DMS53 treated with DMSO at 0.1 percent for 48 hours (cell line): ENCODE data around the gene CHI3L1.

Source experiments
- DNase-seq: peaks from one replicate; lab custom pipeline; 2025; ENCODE audit not compliant: unreplicated experiment; lab: John Stamatoyannopoulos, UW

CHI3L1 gene

GRCh38 chr1:203206129-203206687 is 19.7 kb upstream of the CHI3L1 start:
- no peak for DNase-seq

GRCh38 chr1:203204756-203205155 is 18.3 kb upstream of the CHI3L1 start:
- DNase-seq = no peak

DNA sequence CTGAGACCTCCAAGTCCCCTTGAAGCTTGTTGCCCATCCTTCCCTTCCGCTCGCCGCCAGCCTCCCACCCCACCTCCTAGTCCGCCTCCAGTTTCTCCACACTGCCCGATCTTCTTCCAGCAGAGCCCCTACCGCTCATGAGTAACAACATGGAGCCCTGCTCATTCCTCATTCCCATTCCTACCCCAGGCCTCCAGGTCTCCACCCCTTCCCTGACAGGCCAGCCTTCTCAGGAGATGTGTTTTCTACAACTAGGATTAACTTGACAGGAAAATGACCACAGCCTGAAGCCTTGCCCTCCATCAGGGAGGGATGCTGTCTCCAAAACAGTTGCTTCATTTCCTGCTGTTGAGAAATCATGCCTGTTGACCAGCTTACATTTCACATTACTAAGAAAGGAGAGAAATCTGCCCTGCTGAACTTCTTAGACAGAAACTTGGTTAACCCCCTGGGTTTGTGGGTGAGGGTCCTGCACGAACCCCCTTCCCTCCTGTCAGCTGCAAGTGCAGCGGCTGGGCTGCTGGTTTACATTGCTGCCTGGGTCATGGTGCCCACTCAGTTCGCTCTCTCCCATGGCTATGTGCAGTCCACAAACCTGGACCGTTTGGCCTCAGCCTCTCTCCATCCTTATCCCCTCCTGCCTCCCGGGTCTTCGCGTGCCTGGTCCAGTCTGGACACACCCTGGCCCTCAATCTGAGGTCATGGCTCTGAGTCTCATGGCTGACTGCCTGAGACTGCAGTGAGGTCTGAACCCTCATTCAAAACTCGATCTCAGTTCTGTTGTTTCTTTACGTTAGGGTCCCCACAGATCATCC is 16.1 kb upstream of the CHI3L1 start:
- DNase-seq = no peak

GRCh38 chr1:203201516-203202205 is 15.2 kb upstream of the CHI3L1 start:
- DNase-seq = no peak

- DNase-seq = no peak
Measured at GRCh38 chr1:203200916-203201315, 14.4 kb upstream of the CHI3L1 start.

DNA sequence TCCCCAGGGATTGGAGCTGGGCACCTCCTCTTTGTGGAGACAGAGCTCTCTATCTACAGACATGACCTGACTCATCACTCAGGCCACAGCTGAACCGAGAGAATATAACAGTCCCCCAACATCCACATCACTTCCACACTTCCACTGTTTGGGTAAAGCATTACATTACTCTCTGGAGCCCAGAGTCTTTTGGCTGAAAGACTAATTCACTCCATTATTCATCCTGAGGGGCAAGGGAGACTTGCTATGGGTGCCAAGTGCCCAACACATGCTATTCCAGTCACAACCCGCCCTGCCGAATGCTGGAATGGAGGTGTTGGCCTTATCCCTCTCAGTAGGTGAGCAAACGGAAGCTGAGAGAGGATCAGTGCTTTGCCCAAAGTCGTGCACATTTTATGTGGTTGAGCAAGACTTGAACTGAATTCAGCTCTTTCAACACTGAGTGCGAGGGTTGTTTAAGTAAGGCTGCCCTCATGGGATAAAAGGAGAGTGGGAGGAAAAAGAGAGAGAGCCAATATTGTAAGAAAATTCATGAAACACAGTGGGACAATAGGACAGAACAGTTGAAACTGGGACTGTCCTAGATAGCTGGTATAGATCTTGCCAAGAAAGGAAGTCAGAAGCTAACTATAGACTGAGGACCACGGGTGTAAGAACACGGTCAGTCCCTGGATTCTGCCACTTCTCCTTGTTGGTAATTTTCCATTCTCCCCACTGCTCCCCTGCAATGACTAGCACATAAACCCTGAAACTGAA is 13.5 kb upstream of the CHI3L1 start:
- no peak for DNase-seq

GRCh38 chr1:203199481-203199815 is 12.9 kb upstream of the CHI3L1 start:
- no peak for DNase-seq

- DNase-seq = no peak
Measured at GRCh38 chr1:203199002-203199401, 12.5 kb upstream of the CHI3L1 start.

GRCh38 chr1:203197625-203198024 is 11.1 kb upstream of the CHI3L1 start:
- no peak for DNase-seq

DNA sequence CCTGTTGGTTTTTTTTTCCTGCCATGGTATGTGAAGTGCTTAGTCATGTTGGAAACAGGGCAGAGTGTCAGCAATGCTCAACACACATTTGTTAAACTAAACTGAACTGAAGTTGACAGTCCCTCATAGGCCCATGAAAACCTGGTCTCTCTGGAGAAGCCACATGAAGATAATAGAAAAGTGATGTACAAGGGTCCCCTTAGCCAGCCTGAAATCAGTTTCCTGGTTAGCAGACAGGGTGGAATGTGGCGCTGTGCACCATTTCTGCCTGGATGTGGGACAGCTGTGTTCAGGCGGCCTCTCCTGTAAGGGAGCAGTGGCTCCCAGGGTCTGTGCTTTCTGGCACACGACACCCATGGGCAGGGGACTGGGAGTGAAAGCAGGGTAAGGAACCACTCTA is 9.9 kb upstream of the CHI3L1 start:
- no peak for DNase-seq

GRCh38 chr1:203190949-203191348 is 4.4 kb upstream of the CHI3L1 start:
- no peak for DNase-seq

DNA sequence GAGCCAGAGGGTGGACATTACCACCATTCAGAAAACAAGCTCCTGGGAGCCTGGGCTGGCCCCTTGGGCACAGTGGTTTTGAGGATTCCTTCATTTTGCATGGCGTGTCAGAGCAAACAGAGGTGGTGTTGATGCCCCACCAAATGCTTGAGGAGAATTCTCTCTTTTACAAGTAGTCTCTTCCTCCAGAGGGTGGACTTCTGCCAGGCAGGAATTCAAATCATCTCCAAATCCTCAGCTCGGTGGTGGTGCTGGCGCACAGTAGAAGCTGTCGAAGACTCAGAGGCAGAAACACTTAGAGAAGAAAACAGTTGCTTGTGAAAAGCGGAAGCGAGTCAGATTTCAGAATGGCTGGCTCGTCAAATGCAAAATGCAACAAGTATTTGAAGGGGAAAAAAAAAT is 3.4 kb upstream of the CHI3L1 start:
- DNase-seq = no peak

DNA sequence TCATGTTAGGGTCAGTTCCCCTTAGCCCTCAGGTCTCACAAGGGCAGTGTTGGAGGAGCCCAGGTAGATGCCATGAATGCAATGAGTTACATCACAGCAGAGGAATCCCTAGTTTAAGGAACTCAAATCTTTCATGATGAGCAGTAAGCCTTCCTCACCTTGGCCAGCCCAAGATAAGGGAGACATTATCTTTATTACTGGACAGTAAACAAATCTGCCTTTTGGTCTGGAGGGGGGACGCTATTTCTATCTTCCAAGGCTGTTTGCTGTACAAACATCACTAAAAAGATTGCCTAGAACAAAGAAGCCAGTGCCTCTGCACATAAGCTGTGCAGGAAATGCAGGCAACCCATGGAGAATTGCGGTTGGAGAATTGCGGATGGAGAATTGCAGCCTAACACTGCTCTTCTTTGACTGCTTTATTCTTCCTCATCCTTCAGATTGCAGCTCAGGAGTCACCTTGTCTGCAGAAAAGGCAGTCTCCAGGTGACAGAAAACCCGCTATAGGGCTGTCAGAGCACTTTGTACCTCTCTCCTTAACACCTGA is 2.3 kb upstream of the CHI3L1 start:
- no peak for DNase-seq

DNA sequence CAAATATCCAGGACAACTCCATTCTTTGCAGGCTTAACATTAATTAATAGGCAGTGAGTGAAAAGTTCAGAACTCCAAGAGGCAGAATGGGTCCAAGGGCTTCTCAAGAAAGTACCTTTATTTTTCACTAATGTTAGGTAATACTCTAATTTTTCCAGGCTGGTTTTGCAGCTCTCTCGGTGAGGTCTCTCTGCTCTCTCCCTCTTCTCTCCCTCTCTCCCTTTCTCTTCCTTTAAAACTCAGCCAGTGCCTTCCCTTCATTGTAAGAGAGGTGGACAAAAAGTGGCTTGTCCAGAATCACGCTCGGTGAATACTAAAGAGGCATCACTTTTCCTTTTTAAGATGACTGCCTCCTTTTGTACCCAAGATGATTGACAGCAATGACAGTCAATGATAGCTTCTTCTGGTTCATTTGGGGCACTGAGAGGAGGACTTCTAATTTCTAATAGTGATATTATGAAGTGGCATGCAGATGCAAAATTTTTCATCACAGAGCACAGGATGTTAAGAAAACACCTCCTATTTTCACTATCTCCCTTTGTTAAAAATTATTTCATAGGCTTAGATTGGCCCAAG is 1.3 kb upstream of the CHI3L1 start:
- no peak for DNase-seq

GRCh38 chr1:203187304-203187685 is 791 bp upstream of the CHI3L1 start:
- no peak for DNase-seq

DNA sequence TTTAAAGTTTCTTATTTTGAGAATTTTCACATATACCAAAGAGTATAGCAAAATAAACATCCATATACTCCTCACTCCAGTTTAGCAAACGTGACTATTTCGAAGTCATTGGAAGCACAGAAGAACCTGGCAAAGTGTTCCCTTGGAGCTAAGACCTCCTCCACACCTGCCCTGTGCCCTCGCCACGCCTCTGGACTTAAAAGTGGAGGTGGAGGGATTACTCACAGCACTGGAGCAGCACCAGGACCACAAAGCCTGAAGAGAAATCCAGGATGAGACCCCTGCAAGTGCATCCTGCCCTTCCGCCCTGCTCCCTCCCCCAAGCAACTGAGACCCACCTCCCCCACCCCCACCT is 436 bp downstream of the CHI3L1 start:
- no peak for DNase-seq

DNA sequence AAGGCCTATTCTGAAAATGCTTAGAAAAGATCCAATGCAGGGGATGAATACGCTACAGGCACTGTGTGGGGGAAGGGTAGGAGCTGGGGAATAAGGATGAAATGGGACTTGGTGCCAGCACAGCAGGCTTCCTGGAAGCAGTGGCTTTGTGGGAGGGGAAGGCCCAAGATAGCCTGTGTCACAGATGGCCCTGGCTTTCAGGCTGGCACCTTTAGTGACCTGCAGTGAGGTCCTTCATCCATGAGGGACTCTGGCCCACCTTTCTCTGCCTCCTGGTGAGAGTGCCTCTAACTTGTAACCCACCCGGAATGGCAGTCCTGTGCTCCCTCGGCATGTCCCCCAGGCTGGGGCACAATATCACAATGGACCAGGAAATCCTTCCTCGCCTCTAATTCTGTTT is 919 bp downstream of the CHI3L1 start:
- DNase-seq = no peak

DNA sequence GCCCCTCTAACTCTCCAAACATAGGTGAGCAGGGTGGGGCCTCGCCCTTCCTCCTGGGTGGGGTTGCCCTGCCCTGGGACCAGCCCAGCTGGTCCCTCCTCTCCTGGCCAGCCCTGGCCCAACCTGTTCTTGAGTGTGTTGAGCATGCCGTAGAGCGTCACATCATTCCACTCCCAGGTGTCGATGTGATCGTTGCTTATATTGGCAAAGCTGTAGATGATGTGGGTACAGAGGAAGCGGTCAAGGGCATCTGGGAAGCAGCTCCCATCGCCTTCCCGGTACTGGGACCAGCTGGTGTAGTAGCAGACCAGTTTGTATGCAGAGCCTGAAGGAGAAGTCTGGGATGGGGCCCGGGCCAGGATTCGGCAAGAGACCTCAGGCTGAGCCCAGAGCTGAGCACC is 1.4 kb downstream of the CHI3L1 start:
- DNase-seq = no peak

DNA sequence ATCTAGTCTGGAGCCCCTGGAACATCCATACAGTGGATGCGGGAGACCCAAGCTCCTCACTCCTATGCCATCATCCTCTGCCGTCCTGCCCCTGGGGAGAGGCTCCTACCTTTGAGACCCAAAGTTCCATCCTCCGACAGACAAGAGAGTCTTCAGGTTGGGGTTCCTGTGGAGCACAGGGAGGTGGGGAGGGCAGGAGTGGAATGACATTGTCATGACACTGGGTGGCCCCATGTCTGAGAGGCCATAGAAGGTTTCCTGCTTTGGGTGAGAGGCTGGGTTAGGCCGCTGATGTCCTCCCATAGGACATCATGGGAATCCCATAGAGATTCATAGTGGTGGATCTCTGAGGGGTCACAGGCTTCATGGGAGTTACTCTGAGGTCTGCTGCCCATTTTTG is 2.0 kb downstream of the CHI3L1 start:
- DNase-seq = no peak

DNA sequence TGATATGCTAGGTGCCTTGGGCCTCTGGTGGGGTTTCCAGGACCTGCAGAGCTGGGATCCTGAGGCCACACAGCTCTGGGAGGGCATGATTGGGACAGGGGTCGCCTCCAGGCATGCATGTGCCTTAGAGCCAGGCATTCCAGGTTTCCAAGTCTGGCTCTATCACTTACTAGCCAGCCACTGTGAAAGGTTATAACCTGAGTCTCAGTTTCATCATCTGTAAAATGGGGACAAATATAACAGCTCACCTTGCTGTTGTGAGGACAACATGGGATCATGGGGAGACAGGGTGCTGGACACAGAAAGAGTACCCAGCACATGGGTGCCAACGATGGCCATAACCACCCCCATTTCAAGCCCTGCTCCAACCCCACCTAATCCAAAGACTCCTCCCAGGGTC is 2.7 kb downstream of the CHI3L1 start:
- no peak for DNase-seq

- DNase-seq = no peak
Measured at GRCh38 chr1:203182387-203182953, 4.0 kb downstream of the CHI3L1 start.
